K562 (cell line): ENCODE results near the gene NCOA1. TPM values are rescaled to one million over a fixed set of nuclear protein-coding genes. Genes with fewer than 3 reads are reported as not detected.
A peak's percentile ranks its signal among the peaks of the same experiment; 100 is the strongest.

Source experiments
- CREBBP ChIP-seq: IDR thresholded peaks from one replicate; pipeline ENCODE4 v1.6.1; 2012; ENCODE audit warnings: low read depth, mild to moderate bottlenecking, control low read depth, inconsistent platforms, low read length
- MAFK ChIP-seq: IDR thresholded peaks from 2 replicates; pipeline ENCODE4 v1.6.1; 2011; ENCODE audit warnings: low read length, improper control_type of control experiment
- MCM5 ChIP-seq: fragments of 450-650 bp; IDR thresholded peaks from 2 replicates; pipeline ENCODE4 v1.6.1; 2016; ENCODE audit warnings: low read depth
- MLLT1 ChIP-seq, 2 experiments: fragments of 450-650 bp; IDR thresholded peaks; 2 replicates each; pipeline ENCODE4 v1.6.1; 2016
- NFE2L1 ChIP-seq: fragments of 450-650 bp; IDR thresholded peaks from 2 replicates; pipeline ENCODE4 v1.6.1; 2016; ENCODE audit warnings: missing genetic modification characterization, low read depth, mild to moderate bottlenecking, missing compliant biosample characterization, moderate library complexity, borderline replicate concordance
- PATZ1 ChIP-seq: fragments of 250-450 bp; sonication (Bioruptor Pico); IDR thresholded peaks from 2 replicates; pipeline ENCODE4 v1.5.0; 2020; ENCODE audit warnings: mild to moderate bottlenecking, borderline replicate concordance
- STAT5A ChIP-seq: IDR thresholded peaks from 2 replicates; pipeline ENCODE4 v1.6.1; 2012; ENCODE audit warnings: low read length, inconsistent platforms, borderline replicate concordance
- TRIM24 ChIP-seq, 2 experiments: fragments of 450-650 bp; IDR thresholded peaks; 2 replicates each; pipeline ENCODE4 v1.6.1; 2016
- TSC22D4 ChIP-seq: fragments of 450-650 bp; IDR thresholded peaks from 2 replicates; pipeline ENCODE4 v1.6.1; 2016; ENCODE audit warnings: missing genetic modification characterization, missing biosample characterization, control low read depth
- ZBTB8A ChIP-seq: fragments of 450-650 bp; IDR thresholded peaks from 2 replicates; pipeline ENCODE4 v1.6.1; 2018; ENCODE audit warnings: mild to moderate bottlenecking, moderate library complexity; ENCODE audit not compliant: partially characterized antibody
- ZNF146 ChIP-seq: IDR thresholded peaks from one replicate; pipeline ENCODE4 v1.6.1; 2018; ENCODE audit warnings: missing compliant biosample characterization; ENCODE audit not compliant: unreplicated experiment
- ZNF253 ChIP-seq: fragments of 250-450 bp; sonication (Bioruptor Pico); conservative IDR thresholded peaks from 2 replicates; pipeline ENCODE4 v1.6.1; 2021; ENCODE audit warnings: mild to moderate bottlenecking
- ZNF316 ChIP-seq: fragments of 450-650 bp; IDR thresholded peaks from 2 replicates; pipeline ENCODE4 v1.6.1; 2016
- polyA plus RNA-seq, 8 experiments: library from polyadenylated mRNA; depleted of rRNA in 4 of 8; stranded (reverse) in 5 of 8; unstranded in 3 of 8; fragments of >200 nt; fragmentation: Nextera tagmentation in 2 of 8; fragmentation: Illumina TruSeq in 1 of 8; extraction: Ambion mirVana in 2 of 8; extraction: Trizol in 1 of 8; gene quantifications; 2 replicates each; pipeline versions ENCODE4 v1.2.1 to v1.2.3, GENCODE V29; 2011 to 2014; ENCODE audit warnings: inconsistent platforms in 1 of 8, missing spikeins in 1 of 8
- total RNA-seq, 7 experiments: library from RNA; depleted of rRNA in 6 of 7; stranded (reverse); fragments of >200 nt in 6 of 7; fragmentation: Illumina TruSeq in 2 of 7; extraction: Trizol in 2 of 7; gene quantifications; 2 replicates each; pipeline versions ENCODE4 v1.2.1 to v1.2.3, GENCODE V29; 2011 to 2021; ENCODE audit warnings: low replicate concordance in 1 of 7

Gene NCOA1
- total and polyA plus RNA-seq, 9 of the 15 experiments (the other 6 are each of a cell fraction or from before 2014, with no cell fraction given), result 4.9 to 25.7 (median 17.0) TPM

DNA sequence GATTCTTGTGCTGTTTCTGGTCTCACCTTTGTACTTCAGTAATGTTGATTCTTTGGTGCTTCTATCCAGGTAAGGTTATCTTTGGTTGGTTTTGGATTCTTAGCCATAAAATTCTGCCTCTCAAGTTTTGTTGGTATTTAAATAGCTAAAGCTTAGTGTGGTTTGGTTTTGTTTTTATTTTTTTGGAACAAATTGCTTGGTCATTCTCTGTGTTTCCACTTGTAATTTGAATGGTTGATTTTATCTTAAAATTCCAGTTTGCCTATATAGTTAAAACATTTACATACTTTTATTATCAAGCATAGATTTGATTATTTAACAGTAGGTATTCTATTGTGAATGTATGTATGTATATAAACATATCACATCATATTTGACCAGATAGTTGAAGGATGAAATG is 6.6 kb downstream of the NCOA1 start (continued):
- TF ChIP-seq ZNF316 (peak; percentile 74), ZNF253 (CRISPR knock-in tag) (no peak), TRIM24 (IDR thresholded peaks at IDR 0.05) (no peak), CREBBP (no peak), ZNF146 (CRISPR knock-in tag) (no peak), MAFK (0 out of 2 replicates have a peak, but pooled peaks have one; percentile 4), PATZ1 (CRISPR knock-in tag) (no peak), ZBTB8A (no peak), NFE2L1 (tag) (0 out of 2 replicates have a peak, but pooled peaks have one; percentile 24), MLLT1 (IDR thresholded peaks at IDR 0.05) (0 out of 4 replicates have a peak, but pooled peaks of 1 of the 2 experiments have one; percentile 0), STAT5A (no peak), TSC22D4 (tag) (no peak), MCM5 (no peak)
